Cerebellar nuclear complex (tissue), 1 donor: ENCODE measurements around the gene REXO1.
"Not testable (repeated sequence)": the region's sequence is repeated elsewhere in the genome, so short reads cannot be mapped to it uniquely, and the experiment has no call there.

Source experiments
- DNase-seq, 2 experiments: peaks; one replicate each; lab custom pipeline; 2025; lab: John Stamatoyannopoulos, UW

Gene REXO1

DNA sequence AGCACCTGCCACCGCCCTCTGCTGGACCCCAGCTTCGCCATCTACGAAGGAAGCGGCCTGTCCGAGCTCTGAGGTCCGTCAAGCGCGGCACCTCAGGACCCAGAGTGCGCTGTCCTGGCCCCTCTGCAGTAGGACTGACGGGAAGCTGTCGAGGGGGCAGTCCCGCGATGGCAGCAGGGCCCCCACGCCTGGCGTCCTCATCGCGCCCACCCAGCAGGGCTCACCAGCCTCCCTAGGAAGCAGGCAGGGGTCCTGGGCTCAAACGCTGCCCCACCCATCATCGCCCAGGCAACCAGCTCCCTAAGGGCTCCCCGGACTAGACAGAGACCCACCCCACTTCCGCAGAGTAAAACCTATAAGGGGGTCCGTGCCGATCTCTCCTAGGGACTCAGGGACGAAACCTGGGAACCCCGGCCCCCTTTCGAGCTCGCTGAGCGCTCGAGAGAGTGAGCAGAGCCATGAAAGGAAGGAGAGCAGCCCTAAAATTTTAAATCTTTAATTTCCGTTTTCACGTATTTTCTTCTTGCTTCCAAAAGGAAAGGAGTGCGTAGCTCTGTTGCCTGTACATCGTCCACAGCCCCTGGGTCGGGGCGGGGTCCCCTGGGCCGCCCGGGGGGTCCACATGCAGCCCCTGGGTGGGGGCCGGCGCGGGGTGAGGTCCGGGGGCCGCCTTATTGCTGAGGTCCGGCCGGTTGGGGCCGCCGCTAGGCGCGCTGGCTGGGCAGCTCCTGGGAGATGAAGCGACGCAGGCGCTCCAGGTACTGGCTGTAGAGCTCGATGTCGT lies 28.4 kb upstream of the REXO1 start:
- not testable (repeated sequence) for DNase-seq

GRCh38 chr19:1875646-1876495 lies 27.6 kb upstream of the REXO1 start:
- peak in 1 of 2 experiments; percentile 66 for DNase-seq

- not testable (repeated sequence) for DNase-seq
Measured at GRCh38 chr19:1875265-1875645, 27.0 kb upstream of the REXO1 start.

DNA sequence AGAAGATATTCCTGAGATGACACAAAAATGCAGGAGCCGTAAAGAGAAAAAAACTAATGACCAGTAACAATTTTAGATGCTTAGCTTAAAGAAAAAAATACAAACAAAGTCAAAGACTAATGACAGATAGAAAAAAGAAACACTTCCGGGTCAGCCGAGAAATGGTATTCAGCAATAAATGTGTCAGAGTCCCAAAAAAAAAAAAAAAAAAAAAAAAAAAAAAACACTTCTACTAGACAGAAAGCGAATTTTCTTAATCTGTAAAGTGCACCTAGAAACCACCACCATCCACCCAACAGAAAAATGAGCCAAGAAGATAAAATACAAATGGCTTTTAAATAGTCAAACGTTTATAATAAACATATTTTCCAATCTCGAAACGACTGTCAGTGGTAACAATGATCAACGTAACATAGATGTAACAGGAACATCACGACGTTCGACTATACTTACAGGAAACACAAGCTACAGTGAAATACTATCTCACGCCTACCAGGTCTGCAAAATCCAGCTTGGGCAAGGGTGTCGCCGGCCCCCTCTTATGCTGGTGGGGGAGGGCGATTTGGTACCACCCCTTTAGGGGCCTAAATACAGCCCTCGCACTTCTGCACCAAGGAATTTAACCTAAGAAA lies 26.4 kb upstream of the REXO1 start:
- no peak for DNase-seq

- DNase-seq, result no peak
Measured at GRCh38 chr19:1873524-1874473, 25.5 kb upstream of the REXO1 start.

- DNase-seq, result no peak
Measured at GRCh38 chr19:1872807-1873523, 24.7 kb upstream of the REXO1 start.

DNA sequence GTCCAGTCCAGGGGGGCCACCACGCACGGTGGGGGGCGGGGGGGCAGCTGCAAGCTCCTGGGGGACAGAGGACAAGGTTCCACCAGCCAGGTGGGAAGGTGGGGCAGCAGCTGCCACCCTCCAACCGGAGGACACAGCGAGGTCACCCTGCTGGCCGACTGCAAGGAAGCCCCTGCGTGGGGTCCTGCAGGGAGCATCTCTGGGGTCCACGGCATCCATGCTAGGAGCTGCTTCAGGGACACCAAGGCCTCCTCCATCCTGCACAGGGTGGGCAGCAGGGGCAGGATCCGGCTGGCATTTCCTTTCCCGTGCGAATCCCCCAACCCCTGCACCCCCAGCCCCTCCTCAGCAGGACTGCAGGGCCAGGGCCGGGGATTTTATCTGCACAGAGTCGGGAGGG lies 23.3 kb upstream of the REXO1 start:
- no peak for DNase-seq

GRCh38 chr19:1871140-1871597 lies 22.9 kb upstream of the REXO1 start:
- DNase-seq, result no peak

DNA sequence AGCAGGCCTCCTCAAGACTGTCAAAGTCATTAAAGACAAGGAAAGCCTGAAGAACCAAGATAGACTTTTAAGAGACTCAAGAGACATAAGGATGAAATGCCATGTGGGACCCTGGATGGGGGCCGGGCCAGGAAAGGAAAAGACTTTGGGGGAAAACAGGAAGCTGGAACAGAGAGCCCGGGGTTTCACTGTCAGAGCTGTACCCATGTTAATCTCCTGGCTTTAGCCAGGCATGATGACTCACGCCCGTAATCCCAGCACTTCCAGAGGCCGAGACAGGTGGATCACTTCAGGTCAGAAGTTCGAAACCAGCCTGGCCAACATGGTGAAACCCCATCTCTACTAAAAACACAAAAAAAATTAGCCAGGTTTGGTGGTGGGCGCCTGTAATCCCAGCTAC lies 20.7 kb upstream of the REXO1 start:
- no peak for DNase-seq

DNA sequence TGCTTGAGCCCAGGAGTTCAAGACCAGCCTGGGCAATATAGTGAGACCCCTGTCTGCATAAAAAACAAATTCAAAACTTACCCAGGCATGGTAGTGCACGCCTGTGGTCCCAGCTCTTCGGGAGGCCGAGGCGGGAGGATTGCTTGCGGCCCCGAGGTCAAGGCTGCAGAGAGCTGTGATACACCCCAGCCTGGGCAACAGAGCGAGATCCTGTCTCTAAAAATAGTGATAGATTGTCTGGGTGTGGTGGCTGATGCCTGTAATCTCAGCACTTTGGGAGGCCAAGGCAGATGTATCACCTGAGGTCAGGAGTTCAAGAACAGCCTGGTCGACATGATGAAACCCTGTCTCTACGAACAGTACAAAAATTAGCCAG lies 19.1 kb upstream of the REXO1 start:
- no peak for DNase-seq

GRCh38 chr19:1866693-1867348 lies 18.5 kb upstream of the REXO1 start:
- DNase-seq, result no peak

- no peak for DNase-seq
Measured at GRCh38 chr19:1865172-1866010, 17.1 kb upstream of the REXO1 start.

DNA sequence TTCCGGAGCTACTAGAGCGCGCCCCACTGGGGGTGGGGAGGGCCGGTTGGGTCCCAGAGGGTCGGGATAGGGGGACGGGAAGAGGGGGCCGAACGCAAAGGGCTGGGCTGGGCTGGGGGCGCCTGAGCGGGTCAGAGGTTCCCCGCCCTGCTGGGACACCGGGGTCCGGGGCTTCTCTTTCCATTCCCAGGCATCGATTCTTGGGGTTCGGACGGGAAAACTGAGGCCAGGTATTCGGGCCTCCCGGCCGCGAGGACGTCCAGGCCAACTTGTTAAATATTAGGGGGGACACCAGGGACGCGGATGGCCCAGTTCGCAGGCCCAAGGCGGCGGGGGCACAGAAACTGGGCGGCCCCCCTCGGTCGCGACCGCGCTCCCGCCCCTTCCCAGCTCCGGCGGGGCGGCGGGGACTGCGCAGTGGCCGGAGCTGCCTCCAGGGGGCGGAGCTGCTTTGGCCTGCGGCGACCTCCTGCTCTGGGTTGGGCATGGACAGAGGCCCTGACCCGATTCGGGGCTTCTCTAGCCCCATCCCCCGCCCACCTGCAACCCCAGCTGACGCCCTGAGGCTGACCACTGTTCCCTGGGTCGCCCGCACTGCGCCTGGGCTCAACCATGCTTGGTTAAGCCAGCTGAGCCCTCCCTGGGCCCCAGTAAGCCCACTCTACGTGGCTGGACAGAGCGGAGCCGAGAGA lies 16.3 kb upstream of the REXO1 start:
- DNase-seq, result no peak

DNA sequence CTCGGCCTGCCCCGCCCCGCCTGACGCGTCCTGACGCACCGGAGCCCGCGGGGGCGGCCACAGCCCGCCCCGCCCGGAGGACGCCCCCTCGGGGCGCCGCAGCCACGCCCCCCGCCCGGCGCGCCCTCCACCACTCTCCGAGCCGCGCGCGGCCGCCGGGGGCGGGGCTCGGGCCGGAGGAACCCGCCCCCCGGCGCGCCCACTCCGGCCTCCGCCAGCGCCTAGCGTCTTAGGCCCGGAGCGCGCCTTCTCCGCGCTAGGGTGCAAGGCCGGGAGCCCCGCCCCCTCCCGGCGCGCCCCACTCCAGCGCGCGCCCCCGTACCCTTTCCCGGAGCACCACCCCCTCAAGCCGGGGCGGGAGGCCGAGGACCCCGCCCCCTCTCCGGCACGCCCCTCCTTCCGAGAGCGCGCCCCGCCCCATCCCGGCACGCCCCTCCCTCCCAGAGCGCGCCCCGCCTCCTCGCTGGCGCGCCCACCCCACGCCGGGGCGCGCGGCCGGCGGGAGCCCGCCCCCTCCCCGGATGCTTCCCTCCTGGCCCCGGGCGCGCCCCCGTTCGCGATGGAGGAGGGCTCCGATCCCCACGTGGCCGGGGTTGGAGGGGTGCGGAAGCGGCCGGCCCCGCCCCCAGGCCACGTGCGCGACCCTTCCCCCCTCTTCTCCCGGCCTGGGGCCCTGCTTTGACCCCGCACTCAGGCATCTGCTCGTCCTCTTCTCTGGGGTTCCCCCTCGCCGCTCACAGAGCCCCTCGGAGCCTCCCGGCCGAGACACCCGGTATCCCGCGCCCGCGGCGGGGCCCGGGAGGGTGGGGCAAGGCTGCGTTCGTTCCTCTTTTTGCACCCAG lies 15.6 kb upstream of the REXO1 start:
- DNase-seq, result no peak

- DNase-seq, result no peak
Measured at GRCh38 chr19:1863328-1863637, 15.0 kb upstream of the REXO1 start, which contains the start of gene KLF16. KLF16 (minus strand) TSS chr19:1863579; CDS start chr19:1863497, 82 bp downstream.

DNA sequence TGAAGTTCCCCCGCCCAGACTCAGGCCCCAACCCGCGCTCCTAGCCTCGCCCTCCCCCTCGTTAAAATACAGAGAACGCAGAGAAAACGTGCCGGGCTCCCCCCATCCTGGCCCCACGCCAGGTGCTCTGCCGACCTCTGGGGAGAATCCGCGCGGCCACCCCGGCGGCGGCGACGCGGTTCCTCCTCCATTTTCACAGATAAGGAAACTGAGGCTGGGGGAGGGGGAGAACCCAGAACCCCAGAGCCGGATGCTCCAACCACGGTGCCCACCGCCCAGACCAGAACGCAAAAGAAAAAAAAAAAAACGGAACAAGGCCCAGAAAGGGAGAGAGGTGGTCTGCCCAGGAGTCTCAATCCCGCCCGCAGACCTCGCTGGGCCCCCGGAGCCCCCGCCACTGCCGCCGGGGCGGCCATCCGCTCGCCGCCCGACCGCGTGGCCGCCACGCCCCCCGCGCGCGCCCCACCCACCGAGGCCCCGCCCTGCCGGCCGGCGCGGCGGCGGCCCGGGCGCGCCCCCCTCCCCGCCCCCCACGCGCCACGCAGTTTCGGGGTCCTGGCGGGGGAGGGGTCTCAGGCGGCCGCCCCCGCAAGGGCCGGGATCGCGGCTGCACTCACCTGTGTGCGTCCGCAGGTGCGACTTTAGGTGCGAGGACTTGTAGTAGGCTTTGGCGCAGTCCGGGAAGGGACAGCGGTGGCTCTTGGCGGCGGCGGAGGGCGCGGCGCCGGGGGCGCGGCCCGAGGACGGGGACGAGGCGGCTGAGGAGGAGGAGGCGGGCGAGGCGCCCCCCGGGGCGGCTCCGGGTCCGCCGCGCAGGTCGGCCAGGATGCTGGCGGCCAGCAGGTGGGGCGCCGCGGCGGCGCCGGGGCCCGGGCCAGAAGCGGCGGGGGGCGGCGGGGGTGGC lies 14.4 kb upstream of the REXO1 start:
- no peak for DNase-seq

GRCh38 chr19:1862068-1862423 lies 13.8 kb upstream of the REXO1 start:
- DNase-seq, result no peak
